Nephron (organoid): ENCODE data around the gene SNCA.

Source experiments
- H3K27ac Mint-ChIP-seq, 3 experiments: 2 replicates each; pipeline ENCODE4 v1.8.0; 2020; ENCODE audit warnings: mixed read lengths in 3 of 3, mild to moderate bottlenecking in 2 of 3, moderate library complexity in 1 of 3
- H3K27me3 Mint-ChIP-seq: 2 replicates; pipeline ENCODE4 v1.8.0; 2021; ENCODE audit warnings: low read depth, mild to moderate bottlenecking, moderate library complexity, mixed read lengths
- H3K36me3 Mint-ChIP-seq: 2 replicates; pipeline ENCODE4 v1.8.0; 2020; ENCODE audit warnings: low read depth, mixed read lengths
- H3K4me1 Mint-ChIP-seq: 2 replicates; pipeline ENCODE4 v1.8.0; 2020; ENCODE audit warnings: mixed read lengths
- H3K4me3 Mint-ChIP-seq, 3 experiments: 2 replicates each; pipeline ENCODE4 v1.8.0; 2020; ENCODE audit warnings: mild to moderate bottlenecking in 3 of 3, mixed read lengths in 3 of 3, moderate library complexity in 2 of 3
- H3K9me3 Mint-ChIP-seq: 2 replicates; pipeline ENCODE4 v1.8.0; 2020; ENCODE audit warnings: mixed read lengths
- TF ChIP-seq, protein P1 (sequence below), 3 experiments: fragments of 200-600 bp; sonication (generic); IDR thresholded peaks; one replicate each; pipeline ENCODE4 v1.5.0; 2021; ENCODE audit warnings: antibody characterized with exemption in 3 of 3; ENCODE audit not compliant: unreplicated experiment in 3 of 3

Gene SNCA

DNA sequence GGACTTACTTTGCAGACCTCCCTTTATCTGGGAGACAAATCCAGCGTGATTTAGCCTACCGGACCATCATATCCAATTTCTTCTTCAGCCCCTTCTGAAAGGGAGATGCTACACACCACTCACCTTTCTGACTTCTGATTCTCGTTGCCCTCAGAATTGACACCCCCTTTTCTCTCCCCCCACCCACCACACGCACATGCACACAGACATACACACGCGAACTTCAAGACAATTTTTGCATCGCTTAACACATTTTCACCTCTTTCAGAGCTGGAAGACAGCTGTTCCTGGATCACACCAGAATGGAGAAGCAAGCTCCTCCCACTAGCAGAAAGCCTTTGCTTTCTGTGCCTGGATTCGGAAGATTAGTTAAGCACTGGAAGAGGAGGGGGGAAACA lies 1.0 kb upstream of the SNCA start:
- peak overlapping the region; percentile 87 to 95 (median 89) for H3K4me3 Mint-ChIP-seq
- TF ChIP-seq, protein P1, sequence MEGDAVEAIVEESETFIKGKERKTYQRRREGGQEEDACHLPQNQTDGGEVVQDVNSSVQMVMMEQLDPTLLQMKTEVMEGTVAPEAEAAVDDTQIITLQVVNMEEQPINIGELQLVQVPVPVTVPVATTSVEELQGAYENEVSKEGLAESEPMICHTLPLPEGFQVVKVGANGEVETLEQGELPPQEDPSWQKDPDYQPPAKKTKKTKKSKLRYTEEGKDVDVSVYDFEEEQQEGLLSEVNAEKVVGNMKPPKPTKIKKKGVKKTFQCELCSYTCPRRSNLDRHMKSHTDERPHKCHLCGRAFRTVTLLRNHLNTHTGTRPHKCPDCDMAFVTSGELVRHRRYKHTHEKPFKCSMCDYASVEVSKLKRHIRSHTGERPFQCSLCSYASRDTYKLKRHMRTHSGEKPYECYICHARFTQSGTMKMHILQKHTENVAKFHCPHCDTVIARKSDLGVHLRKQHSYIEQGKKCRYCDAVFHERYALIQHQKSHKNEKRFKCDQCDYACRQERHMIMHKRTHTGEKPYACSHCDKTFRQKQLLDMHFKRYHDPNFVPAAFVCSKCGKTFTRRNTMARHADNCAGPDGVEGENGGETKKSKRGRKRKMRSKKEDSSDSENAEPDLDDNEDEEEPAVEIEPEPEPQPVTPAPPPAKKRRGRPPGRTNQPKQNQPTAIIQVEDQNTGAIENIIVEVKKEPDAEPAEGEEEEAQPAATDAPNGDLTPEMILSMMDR (IDR thresholded peaks at IDR 0.05; ENCODE audit: unreplicated experiment in 3 of 3) = no peak
- H3K9me3 Mint-ChIP-seq = no peaks in the 10 kb centered on the region
- peaks cover 12% of the 10 kb centered on the region for H3K36me3 Mint-ChIP-seq
- peak overlapping the region; percentile 1 to 83 (median 74) for H3K27ac Mint-ChIP-seq
- peaks cover 43% of the 10 kb centered on the region for H3K27me3 Mint-ChIP-seq
- H3K4me1 Mint-ChIP-seq = peaks cover 9% of the 10 kb centered on the region

DNA sequence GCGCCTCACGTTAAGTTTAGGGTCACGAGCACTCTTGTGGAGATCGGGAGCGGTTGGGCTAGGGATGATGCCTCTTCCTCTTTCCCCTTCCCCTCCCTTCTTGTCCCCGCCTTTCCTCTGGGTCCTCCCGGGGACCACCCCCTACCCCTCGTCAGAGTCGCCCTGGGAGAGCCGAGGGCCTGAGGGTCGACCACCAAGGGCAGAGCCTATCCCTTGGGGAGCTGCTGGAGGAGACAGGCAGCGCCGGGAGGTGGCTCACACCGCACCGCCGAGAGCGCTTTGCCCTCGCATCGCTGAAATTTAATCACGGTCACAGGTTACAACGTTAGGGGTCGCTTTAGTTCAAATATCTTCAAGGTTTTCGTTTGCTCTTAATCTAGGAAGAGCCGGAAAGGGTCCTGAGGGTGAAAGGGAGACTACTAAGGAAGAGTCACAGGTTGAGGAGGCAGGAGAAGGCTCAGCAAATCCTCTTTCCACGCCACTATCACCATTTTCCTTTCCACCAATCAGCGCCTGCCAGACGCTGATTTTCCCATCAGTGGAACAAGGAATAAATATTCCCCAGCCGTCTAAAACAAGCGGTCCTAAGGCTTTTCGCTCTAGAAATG lies 528 bp upstream of the SNCA start:
- Mint-ChIP-seq H3K27ac (peak overlapping the region; percentile 1 to 83 (median 74)), H3K36me3 (peaks cover 15% of the 10 kb centered on the region), H3K27me3 (peaks cover 42% of the 10 kb centered on the region)

DNA sequence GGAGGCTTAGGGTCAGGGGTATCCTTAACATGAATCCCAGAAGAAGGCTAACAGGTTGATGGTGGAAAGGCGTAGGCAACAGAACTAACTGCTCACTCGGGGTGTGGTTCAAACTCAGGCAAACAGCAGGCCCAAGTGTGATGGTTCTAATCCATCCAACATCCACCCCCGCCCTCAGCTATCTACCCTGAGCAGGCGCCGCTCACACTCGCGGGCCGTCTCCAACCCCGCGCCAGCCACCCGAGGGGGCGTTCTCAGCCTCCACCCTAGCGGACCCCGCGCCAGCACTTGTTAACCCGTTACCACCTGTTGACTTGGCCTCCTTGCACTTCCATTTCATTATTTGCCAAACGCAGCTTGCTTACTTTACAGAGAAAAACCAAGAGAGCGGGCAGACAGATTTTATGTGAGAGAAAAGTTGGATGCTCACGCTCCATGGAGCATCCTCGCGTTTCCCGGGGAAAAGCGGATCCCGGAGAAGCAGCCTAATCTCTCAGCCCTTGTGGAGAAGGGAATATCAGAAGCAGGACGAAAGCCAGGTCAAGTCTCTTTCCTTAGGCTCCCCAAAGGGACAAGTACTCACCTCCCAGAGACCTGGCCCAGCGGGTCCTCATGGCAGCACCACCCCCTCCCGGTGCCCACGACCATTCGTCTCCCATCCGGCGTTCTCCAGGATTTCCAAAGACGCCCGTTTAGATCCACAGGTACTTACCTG lies 773 bp downstream of the SNCA start:
- Mint-ChIP-seq H3K9me3 (no peaks in the 10 kb centered on the region), H3K27ac (peak overlapping the region in 1 of 3 experiments; percentile 32), H3K36me3 (peaks cover 18% of the 10 kb centered on the region), H3K4me1 (peaks cover 9% of the 10 kb centered on the region), H3K4me3 (peak overlapping the region; percentile 87 to 95 (median 89)), H3K27me3 (peaks cover 30% of the 10 kb centered on the region)
- TF ChIP-seq, protein P1 (IDR thresholded peaks at IDR 0.05; ENCODE audit: unreplicated experiment in 3 of 3) = no peak

More for the DNA sequence above, 528 bp upstream of the SNCA start:
- no peaks in the 10 kb centered on the region for H3K9me3 Mint-ChIP-seq
- peaks cover 9% of the 10 kb centered on the region for H3K4me1 Mint-ChIP-seq
- peak overlapping the region; percentile 87 to 95 (median 89) for H3K4me3 Mint-ChIP-seq
- TF ChIP-seq, protein P1 (IDR thresholded peaks at IDR 0.05; ENCODE audit: unreplicated experiment in 3 of 3) = peak in 1 of 3 experiments; percentile 21

DNA sequence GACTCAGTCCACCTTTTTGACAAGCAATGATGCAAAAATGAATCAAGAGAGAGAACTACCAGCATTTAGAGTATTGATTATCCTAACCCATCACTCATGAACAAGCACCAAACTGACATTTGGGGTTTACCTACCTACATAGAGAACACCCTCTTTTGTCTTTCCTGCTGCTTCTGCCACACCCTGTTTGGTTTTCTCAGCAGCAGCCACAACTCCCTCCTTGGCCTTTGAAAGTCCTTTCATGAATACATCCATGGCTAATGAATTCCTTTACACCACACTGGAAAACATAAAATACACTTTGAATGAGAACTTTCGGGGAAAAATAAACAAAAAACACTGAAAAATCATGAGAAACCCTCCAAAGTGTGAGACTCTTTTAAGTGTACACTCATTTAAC lies 1.5 kb downstream of the SNCA start:
- Mint-ChIP-seq H3K27ac (no peak overlapping the region), H3K27me3 (peaks cover 30% of the 10 kb centered on the region), H3K4me3 (peak overlapping the region; percentile 87 to 95 (median 89)), H3K4me1 (peaks cover 9% of the 10 kb centered on the region), H3K36me3 (peaks cover 21% of the 10 kb centered on the region), H3K9me3 (no peaks in the 10 kb centered on the region)
- TF ChIP-seq, protein P1 (IDR thresholded peaks at IDR 0.05; ENCODE audit: unreplicated experiment in 3 of 3) = no peak

DNA sequence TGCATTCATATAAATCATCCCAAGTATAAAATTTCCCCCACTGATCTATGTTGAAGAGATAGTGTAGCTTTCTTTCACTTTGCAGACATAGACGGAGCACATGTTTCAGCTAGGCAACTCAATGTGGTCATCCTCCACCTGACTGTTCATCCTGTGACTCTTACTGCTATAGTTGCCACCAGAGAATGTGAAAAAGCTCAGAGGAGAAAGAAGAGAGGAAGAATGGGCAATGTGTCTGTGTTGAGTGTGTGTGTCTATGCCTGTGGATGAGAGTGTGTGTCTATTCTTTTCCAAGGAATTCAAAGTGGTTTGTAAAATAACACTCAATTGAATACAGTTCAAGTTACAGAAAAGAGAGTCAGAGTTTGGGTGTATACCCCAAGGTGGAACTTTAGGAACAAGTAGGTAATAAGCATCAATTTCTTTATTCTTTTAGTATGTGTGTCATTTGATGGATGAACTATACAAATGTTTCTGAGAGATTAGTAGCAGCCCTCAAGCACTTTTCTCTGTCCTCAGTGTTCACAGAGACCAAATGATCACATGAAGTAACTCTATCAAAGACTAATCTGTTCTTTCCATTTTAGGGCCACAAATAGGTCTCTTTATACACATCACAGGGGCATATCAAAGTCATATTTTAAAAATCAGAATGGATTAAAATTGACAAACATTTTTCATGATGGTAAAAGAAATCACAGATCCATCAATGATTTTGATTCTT lies 2.3 kb downstream of the SNCA start:
- Mint-ChIP-seq H3K27me3 (peaks cover 27% of the 10 kb centered on the region), H3K9me3 (no peaks in the 10 kb centered on the region), H3K36me3 (peaks cover 26% of the 10 kb centered on the region), H3K4me1 (peaks cover 9% of the 10 kb centered on the region), H3K4me3 (peak overlapping the region; percentile 34 to 68 (median 43)), H3K27ac (no peak overlapping the region)
- TF ChIP-seq, protein P1 (IDR thresholded peaks at IDR 0.05; ENCODE audit: unreplicated experiment in 3 of 3) = no peak
